ENCODE measurements around the gene GRIN3B. TPM values are rescaled to one million over a fixed set of nuclear protein-coding genes. Genes with fewer than 3 reads are reported as not detected.

Gene GRIN3B
- total and polyA plus RNA-seq, 9 of the 15 experiments (the other 6 are each of a cell fraction or from before 2014, with no cell fraction given) = 0.06 to 0.95 (median 0.19) TPM; not detected in 6

- TF ChIP-seq ZBTB43 (CRISPR knock-in tag; IDR thresholded peaks at IDR 0.05) = no peak
- TF ChIP-seq HBP1 (CRISPR knock-in tag; IDR thresholded peaks at IDR 0.05) = no peak
- no peak for TF ChIP-seq NCOA4 (IDR thresholded peaks at IDR 0.05; ENCODE audit: partially characterized antibody)
- TF ChIP-seq CCAR2 (IDR thresholded peaks at IDR 0.05; ENCODE audit: low read depth, low read length) = no peak
- no peak for TF ChIP-seq SRSF3 (IDR thresholded peaks at IDR 0.05; ENCODE audit: insufficient read depth, low read length)
- TF ChIP-seq COPS2 (conservative IDR thresholded peaks at IDR 0.05) = no peak
- no peak for TF ChIP-seq NFE2 (IDR thresholded peaks at IDR 0.05; ENCODE audit: low read depth)
- TF ChIP-seq ZNF134 (CRISPR knock-in tag; conservative IDR thresholded peaks at IDR 0.05) = no peak
- TF ChIP-seq NFE2L1 (tag; IDR thresholded peaks at IDR 0.05; ENCODE audit: borderline replicate concordance, low read depth) = no peak
- TF ChIP-seq ARID3A (IDR thresholded peaks at IDR 0.05; ENCODE audit: borderline replicate concordance, low read depth, low read length) = no peak
- no peak for TF ChIP-seq KLF6 (CRISPR knock-in tag; IDR thresholded peaks at IDR 0.05; ENCODE audit: borderline replicate concordance)
- TF ChIP-seq TFAP4 (CRISPR knock-in tag; IDR thresholded peaks at IDR 0.05; ENCODE audit: borderline replicate concordance) = peak; percentile 78
- TF ChIP-seq ZNF830 (CRISPR knock-in tag; IDR thresholded peaks at IDR 0.05) = no peak
- 0 out of 4 replicates have a peak, but pooled peaks of 1 of the 2 experiments have one; percentile 19 for TF ChIP-seq SIN3A (IDR thresholded peaks at IDR 0.05; ENCODE audit: borderline replicate concordance in 2 of 2, control insufficient read depth in 1 of 2, low read depth in 2 of 2, low read length in 2 of 2)
- TF ChIP-seq U2AF2 (optimal IDR thresholded peaks at IDR 0.05; ENCODE audit: low read depth, low read length) = no peak
- no peak for TF ChIP-seq ZBED1 (IDR thresholded peaks at IDR 0.05)
- TF ChIP-seq ZFP1 (CRISPR knock-in tag; IDR thresholded peaks at IDR 0.05) = no peak
- TF ChIP-seq ZFP36 (IDR thresholded peaks at IDR 0.05; ENCODE audit: low read depth, low read length, partially characterized antibody) = peak; percentile 81
- TF ChIP-seq POLR2G (IDR thresholded peaks at IDR 0.05; ENCODE audit: low read depth, low read length) = no peak
- TF ChIP-seq SMC3 (conservative IDR thresholded peaks at IDR 0.05; ENCODE audit: insufficient read depth, low read depth, low read length) = no peak
- 0 out of 2 replicates have a peak, but pooled peaks have one; percentile 7 for TF ChIP-seq EHMT2 (IDR thresholded peaks at IDR 0.05)
- TF ChIP-seq TFE3 (CRISPR knock-in tag; IDR thresholded peaks at IDR 0.05) = no peak
Measured at GRCh38 chr19:1041272-1041834, 41.1 kb downstream of the GRIN3B start (continued).

All from K562 (cell line).